ENCODE data around the gene TMED1.

The TMED1 gene

GRCh38 chr19:10831987-10832938 is 3.7 kb downstream of the TMED1 start:
- no peak for DNase-seq (ENCODE audit: low spot score)

- DNase-seq (ENCODE audit: low spot score), result no peak
Observed at GRCh38 chr19:10830931-10831779, 4.9 kb downstream of the TMED1 start.

- DNase-seq (ENCODE audit: low spot score), result no peak
Observed at GRCh38 chr19:10830370-10830769, 5.6 kb downstream of the TMED1 start.

DNA sequence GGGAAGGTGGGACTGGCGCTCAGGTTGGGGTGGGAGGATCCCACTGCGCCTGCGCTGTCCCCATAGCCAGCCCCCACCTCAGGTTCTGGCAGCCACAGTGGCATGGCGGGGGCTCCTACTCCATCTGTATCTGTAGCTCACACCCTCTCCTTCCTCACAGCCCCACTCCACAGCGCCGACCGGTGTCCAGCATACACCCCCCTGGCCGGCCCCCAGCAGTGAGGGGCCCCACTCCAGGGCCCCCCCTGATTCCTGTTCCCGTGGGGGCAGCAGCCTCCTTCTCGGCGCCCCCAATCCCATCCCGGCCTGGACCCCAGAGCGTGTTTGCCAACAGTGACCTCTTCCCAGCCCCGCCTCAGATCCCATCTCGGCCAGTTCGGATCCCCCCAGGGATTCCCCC is 6.0 kb downstream of the TMED1 start:
- no peak for DNase-seq (ENCODE audit: low spot score)

GRCh38 chr19:10828981-10829821 is 6.8 kb downstream of the TMED1 start:
- no peak for DNase-seq (ENCODE audit: low spot score)

DNA sequence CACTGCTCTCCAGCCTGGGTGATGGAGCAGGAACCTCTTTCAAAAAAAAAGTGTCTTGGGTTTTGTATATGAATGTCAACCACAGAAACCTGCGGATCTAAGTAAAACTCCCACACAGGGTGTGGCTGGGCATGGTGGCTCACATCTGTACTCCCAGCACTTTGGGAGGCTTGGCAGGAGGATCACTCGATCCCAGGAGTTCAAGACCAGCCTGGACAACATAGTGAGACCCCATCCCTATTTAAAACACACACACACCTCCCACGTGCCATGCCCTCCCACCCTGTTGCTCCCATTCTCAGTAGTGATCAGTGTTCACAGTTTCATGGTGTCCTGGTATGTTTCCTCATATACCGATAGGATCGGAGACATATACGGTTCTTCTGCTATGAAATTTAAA is 9.2 kb downstream of the TMED1 start:
- DNase-seq (ENCODE audit: low spot score), result no peak

DNA sequence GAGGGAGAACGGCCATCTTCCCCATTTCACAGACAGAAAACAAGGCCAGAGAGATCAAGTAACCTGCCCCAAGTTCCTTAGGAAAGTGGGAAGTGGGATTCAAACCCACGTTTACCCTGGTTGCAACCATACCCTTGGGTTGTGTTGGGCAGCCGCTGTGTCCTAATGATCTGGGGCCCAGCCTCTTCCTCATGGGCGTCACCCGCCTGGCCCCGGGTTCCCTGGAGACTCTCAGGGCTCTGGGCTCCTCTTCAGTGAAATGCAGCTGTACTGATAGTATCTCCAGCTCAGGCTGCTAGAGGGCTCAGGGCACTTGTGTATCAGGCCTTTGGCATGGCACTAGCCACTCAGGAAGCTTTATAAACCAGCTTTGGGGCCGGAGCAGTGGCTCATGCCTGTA is 9.8 kb downstream of the TMED1 start:
- DNase-seq (ENCODE audit: low spot score), result no peak

- DNase-seq (ENCODE audit: low spot score), result no peak
Observed at GRCh38 chr19:10823690-10824089, 12.3 kb downstream of the TMED1 start.

DNA sequence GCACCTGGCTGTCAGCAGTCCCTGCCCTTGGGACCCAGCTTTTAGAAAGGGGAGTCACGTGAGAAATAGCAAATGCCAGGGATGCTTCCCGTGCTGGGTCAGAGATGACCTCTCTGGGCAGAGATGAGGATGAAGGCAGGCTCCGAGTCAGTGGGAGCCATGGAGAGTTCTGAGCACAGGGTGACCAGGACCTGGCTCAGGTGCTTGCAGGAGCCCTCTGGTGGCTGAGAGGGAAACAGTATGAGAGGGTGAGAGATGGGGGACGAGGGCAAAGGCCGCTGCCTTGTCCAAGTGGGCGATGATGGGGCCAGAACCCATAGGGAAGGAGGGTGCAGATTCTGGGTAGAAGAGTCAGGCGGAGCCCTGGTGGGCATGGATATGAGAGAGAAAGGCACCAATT is 15.8 kb downstream of the TMED1 start:
- no peak for DNase-seq (ENCODE audit: low spot score)

GRCh38 chr19:10819124-10820060 is 16.6 kb downstream of the TMED1 start:
- DNase-seq (ENCODE audit: low spot score), result no peak

DNA sequence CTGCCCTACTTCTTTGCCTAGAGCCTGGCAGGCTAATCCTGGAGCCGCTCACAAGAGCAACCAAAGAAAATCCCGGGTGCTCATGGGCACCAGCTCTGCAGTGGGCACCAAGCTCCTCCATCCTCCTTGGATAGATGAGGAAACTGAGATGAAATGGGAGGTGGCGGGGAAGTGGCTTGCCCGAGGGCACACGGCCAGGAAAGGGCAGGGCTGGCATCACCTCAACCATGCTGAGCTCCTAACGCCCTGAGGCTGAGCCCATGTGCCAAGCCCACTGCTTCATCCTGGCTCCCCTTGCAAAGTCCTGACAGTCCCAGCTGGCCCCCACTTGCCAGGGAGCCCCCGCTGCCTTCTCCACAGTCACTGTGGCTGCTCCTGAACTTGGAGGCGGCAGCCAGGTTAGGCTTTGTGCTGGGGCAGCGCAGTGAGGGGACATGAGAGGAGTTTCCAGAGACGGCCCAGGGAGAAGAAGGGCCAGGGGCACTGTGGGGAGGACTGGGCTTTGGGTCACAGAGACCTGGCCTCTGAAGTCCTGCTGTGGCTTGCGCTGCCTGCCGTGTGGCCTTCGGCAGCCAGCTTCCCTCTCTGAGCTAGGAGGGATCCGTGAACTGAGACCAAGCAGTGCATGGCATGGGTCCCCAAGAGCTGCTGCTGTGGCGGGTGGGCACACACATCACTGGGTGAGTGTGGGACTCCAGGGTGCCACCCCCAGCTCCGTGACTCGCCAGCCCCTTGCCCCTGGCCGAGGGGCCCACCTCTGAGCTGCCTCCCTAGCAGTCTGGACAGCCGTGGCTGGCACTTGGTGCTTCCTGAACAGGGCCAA is 17.5 kb downstream of the TMED1 start:
- no peak for DNase-seq (ENCODE audit: low spot score)

GRCh38 chr19:10817291-10818038 is 18.5 kb downstream of the TMED1 start:
- DNase-seq (ENCODE audit: low spot score), result no peak

GRCh38 chr19:10816691-10817090 is 19.3 kb downstream of the TMED1 start:
- DNase-seq (ENCODE audit: low spot score), result no peak

GRCh38 chr19:10815969-10816644 is 19.9 kb downstream of the TMED1 start:
- DNase-seq (ENCODE audit: low spot score), result no peak

GRCh38 chr19:10815007-10815536 is 20.9 kb downstream of the TMED1 start:
- DNase-seq (ENCODE audit: low spot score), result no peak

DNA sequence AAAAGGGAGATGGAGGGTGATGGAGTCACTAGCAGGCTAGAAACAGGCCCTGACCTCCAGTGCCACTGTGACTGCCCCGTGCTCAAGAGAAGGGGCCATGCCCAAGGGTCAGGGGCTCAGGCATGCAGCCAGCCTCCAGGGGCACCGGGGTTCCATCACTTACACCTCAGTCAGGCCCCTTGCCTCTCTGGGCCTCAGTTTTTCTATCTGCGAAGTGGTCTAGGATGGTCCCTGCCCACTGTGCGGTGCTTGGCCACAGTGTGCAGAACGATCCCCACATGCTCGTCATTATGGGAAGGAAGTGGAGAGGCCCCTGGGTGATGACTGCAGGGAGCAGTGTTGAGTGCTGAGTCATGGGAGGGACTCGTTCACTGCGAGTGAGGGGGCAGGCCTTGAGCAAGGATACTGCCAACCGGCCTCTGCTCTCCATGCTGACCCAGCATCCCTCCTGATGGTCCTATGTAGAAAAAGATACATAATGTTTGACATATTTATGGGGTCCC is 23.1 kb downstream of the TMED1 start:
- DNase-seq (ENCODE audit: low spot score), result peak; percentile 80

DNA sequence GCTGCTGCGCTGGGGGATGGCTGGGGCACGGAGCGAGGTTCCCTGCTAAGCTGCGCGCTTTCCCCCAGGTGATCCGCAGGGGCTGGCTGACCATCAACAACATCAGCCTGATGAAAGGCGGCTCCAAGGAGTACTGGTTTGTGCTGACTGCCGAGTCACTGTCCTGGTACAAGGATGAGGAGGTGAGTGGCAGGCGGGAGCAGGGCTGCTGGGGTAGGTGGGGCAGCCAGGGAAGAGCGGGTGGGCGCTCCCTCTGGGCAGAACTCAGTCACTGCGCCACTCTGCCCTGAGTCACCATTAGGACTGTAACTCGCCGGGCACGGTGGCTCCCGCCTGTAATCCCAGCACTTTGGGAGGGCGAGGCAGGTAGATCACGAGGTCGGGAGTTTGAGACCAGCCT is 23.8 kb downstream of the TMED1 start:
- no peak for DNase-seq (ENCODE audit: low spot score)

DNA sequence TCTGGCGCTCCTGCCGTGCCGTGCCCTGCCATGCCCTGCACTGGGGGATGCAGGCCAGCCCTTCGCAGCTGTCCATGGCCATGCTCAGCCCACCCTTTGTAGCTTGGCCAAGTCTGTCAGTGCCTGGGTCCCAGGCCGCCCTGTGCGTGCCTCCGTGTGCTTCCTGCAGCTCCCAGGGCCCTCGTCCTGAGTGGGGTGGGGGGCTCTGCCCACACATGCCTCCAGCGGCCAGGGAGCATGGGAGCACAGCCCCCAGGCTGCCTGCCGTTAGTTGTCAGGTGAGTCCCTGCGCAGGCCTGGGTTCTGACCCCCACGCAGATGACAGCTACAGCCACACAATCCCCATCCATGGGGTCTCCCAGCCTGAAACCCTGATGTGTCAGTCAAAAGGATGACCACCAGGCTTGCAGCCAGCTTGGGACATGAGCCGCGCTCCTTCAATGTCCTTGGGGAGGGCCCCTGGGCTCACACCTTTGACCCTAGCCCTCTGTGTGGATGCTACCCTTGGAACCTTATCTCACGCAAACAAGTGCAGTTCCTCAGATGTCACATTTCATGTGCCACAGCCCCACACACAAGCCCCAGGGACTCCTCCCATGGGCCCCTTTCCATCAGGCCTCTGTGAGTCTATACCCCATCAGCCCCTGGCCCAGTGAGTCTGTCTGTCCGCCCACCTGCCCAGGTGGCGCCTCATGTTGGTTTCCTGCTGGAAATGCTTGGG is 24.5 kb downstream of the TMED1 start:
- no peak for DNase-seq (ENCODE audit: low spot score)
